Activated T-helper 1 cell treated with anti-CD3 and anti-CD28 coated beads, Interleukin-2, amount 50 U/mL, for 16 hours (primary cell): ENCODE data around the gene ATP13A1.
"Not testable (repeated sequence)": the region's sequence is repeated elsewhere in the genome, so short reads cannot be mapped to it uniquely, and the experiment has no call there.

Experiments
- DNase-seq, 2 donors: peaks; one replicate each; pipeline ENCODE4 v3.0.0-alpha.2; 2020; ENCODE audit warnings: low read depth in 1 of 2, low spot score in 1 of 2

The ATP13A1 gene

GRCh38 chr19:19665420-19665948 lies 2.0 kb upstream of the ATP13A1 start:
- not testable (repeated sequence) for DNase-seq

GRCh38 chr19:19662871-19663255 lies 613 bp downstream of the ATP13A1 start:
- DNase-seq = no peak

DNA sequence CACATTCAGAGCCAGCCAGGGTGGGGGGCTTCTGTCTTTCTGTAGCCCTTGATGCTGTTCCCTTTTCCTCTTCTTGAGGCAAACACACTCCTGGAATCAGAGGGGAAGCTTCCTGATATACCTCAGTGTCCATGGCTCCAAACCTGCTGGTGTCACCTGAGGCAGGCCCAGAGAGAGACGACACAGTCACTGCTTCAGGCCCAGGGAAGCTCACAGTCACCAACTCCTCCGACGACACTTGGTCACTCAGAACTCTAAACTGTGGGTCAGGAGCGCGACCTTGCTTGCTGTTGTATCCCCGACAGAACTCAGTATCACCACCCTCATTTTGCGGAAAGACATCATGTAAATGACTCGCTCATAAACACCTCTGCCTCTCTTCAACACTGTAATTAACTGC lies 1.1 kb downstream of the ATP13A1 start:
- DNase-seq = no peak

DNA sequence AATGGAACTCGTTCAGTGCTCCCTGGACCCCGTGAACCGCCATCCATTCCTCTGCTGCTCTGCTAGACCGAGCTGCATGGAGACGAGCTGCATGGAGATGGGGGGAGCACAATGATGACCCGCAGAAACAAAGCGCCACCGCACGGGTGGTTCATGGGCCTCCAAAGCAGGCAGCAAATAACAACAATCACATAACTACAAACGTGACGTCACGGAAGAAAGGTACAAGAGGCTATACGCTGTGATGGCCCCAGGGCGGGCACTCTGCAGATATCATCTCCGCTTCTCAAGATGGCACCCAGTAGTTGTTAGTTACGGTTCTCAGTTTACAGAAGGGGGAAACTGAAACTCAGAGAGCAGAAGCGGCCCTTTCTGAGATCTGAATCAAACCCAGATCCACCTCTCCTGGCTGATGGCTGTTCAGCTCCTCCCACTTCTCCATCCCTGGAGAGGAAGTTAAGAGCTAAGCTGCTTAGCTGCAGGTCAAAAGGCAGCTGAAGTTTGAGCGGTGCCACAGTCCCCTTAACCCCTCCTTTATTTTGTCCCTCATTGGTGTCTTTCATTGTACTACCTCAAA lies 1.7 kb downstream of the ATP13A1 start:
- DNase-seq = no peak

DNA sequence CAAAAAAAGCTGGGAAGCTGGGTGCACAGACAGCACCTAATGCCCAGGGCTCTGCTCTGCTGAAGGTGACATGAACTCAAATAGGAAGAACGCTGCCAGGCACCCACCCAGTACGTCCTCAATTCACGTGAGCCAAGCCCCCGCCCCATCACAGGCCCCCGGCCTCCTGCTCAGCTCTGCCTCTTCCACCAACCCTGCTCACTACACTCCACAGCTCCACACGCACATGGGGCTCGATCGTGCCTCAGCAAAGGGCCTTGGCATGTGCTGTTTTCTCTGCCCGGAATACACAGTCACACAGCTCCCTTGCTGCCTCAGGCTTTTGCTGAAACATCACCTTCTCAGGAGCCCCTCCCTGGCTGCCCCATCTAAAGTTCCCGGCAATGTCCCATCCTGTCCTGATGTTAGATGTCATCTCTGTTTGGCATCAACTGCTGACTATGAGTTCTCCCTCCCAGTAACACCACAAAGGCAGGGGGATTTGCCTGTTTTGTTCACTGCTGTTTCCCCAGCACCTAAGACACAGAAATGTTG lies 2.3 kb downstream of the ATP13A1 start:
- no peak for DNase-seq

- DNase-seq = no peak
Measured at GRCh38 chr19:19659646-19660245, 3.7 kb downstream of the ATP13A1 start.

DNA sequence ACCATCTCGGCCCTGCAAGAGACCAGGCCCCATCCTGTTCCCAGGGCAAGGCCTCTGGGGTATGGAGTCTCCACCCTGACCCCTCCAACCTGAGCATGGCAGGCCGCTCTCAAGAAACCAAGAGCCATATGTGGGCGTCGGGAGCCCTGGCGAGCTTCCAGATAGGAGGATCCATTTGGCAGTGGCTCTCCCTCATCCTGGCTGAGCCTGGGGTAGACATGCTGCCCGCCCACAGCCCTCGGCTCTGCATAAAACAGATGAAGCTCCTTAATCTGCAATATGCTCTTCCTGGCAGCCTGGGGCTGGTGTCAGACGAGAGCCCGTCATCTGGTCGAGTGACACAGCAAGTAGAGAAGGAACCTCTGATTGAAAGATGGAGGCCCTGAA lies 6.1 kb downstream of the ATP13A1 start:
- no peak for DNase-seq

DNA sequence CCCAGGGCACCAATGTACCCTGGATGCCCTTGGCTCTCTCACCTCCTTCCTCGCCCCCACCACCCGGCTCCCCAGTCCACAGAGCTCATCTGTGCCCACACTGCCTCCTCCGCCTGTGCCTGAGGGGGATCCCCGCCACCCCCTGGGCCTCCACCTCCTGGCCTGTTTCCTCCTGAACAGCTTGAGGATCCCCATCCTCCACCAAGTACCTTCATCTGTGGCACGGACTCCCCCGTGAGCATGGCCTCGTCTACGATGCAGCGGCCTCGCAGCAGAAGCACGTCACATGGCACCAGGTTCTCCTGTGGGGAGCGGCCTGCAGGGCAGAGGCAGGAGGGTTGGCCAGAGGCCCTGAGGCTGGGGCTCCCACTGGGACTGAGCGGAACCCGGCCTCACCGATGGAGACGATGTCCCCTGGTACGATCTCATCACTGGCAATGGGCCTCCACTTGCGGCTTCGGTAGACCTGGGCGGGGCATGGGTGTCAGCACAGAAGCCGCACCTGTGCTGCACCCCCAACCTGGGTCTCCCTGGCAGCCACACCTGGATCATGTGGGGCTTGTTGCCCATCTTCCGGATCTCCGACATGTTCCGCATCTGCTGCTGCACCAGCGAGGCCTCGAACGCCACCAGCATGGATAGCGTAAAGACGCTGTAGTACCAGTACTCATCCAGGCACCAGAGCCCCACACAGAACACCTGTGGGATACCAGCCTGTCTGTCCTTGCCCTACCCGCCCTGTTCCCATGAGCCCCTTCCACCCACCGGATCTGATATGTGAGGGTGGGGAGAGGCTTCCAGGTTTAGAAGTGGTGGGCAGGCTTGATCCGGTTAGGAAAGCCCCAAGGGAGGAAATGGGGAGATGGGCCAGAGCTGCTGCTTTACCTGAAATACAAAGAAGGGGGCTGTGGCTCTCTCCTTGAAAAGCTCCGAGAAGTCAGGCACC lies 6.8 kb downstream of the ATP13A1 start:
- no peak for DNase-seq

GRCh38 chr19:19655641-19656343 lies 7.7 kb downstream of the ATP13A1 start:
- DNase-seq = no peak

DNA sequence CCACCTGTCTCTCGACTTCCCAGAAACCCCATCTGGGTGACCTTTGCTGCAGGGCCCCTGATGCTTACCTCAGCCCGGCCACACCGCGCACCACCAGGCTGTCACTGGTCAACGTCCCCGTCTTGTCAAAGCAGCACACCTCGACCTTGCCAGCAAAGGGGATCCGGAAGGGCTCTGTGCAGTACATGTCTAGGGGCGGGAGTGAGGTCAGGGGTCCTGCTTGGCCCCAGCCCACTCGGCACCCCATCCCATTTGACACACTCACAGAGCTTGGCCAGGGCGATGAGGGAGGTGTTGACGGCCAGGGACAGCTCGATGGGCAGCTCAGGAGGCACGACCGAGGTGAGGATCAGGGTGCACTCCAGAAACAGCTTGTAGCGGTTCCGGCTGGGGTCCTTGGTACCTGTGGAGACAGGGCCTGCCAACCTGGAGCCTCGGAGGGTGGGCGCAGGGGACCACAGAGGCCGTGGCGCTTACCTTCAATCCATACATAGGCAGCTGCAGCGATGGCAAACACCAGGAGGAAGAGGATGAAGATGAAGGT lies 8.4 kb downstream of the ATP13A1 start:
- DNase-seq = no peak

DNA sequence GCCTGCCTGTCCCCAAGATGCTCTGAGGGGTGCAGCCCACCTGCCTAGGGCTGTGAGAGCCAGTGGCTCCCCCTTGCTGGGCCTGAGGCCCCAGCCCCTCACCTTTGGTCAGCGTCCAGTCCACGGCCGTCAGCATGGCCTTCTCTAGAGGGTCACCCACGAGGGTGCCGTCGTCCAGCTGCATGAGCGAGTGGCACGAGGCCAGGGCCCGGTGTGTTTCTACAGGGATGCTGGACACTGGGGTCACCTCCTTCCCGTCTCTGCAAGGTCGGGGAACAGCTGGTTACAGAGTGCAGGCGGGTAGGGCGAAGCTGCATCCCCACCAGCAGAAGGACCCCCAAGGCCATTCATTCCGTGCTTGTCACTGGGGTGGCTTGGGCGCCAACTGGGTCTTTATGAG lies 9.0 kb downstream of the ATP13A1 start:
- DNase-seq = no peak

- no peak for DNase-seq
Measured at GRCh38 chr19:19653597-19654147, 9.8 kb downstream of the ATP13A1 start.

- DNase-seq = no peak
Measured at GRCh38 chr19:19652482-19653295, 10.8 kb downstream of the ATP13A1 start.

- no peak for DNase-seq
Measured at GRCh38 chr19:19651076-19651475, 12.4 kb downstream of the ATP13A1 start.

DNA sequence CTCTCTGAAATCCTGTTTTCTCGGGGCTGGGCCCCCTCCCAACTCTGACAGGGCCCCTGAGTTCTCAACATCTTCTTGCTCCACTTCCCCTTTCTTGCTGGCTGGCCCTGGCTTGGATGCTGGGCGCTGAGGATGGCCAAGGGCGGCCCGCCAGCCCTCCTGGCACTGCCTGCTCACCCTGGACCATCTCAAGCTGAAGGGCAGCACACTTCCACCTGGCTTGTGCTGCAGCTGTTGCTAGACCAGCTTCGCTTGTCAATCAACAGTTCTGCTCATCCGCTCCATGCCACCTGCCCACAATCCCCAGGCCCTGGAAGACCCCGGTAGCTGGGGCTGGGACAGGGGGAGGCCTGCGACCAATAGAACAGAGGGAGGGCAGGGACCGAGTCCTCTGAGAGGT lies 13.1 kb downstream of the ATP13A1 start:
- DNase-seq = no peak

- DNase-seq = no peak
Measured at GRCh38 chr19:19649580-19649995, 13.9 kb downstream of the ATP13A1 start.

GRCh38 chr19:19649155-19649554 lies 14.3 kb downstream of the ATP13A1 start:
- no peak for DNase-seq

DNA sequence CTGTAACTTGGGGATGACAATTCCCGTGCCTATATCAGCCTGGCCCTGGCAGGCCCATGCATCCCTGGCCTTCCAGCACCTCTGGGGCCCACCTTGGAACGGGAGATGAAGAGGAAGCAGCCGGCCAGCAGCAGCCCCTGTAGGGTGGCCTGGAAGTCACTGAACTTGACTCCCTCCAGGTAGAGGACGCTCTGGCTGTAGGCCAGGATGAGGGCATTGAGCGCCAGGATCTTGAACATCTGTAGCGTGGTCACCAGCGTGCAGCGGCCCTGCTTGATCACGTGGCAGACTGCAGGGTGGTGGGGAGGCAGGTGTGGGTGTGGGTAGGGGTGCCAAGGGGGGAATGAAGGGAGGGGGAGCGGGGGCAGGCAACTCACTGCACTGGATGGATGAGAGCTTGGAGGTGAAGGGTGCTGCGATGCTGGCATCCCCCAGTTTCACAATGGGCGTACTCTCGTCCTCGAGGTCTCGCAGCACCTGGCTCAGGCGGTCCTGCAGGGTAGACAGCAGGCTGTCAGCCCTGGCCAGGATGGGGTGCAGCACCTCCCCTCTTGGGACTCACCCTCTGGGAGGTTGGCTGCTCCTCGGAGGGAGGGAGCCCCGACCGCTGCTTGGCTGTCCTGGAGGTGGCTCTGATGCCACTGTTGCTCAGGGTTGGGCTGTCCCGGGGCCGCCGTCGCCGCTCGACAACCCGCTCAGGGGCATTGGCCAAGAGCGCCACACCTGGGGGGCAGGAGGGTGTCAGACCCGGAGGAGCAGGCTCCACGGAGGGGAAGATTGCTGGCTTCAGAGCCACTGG lies 16.2 kb downstream of the ATP13A1 start:
- no peak for DNase-seq
